NCI-H748 (cell line): Measurements from ENCODE around the gene CTAGE9.
"Not testable (repeated sequence)": the region's sequence is repeated elsewhere in the genome, so short reads cannot be mapped to it uniquely, and the experiment has no call there.

ENCODE experiments used
- DNase-seq: peaks from one replicate; lab custom pipeline; 2025; ENCODE audit not compliant: unreplicated experiment; lab: John Stamatoyannopoulos, UW

CTAGE9 gene

DNA sequence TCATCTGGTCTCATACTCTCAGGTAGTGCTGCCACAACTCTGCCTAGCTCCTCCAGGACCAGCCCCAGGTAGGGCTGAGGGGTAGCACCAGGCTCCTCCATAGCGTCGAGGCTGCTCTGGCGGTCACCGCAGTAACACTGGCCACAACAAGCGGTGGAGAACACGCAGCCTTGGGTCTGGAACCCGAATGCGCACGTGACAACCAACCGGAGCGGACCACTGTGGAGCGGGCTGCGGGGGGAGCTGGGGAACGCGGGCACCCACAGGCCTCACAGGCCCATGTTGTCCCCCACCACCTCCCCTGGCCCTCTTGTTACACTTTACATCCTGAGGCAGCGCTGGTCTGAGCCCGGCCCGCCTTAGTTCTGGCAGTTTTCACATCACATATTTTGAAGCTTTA lies at the start of gene CTAGE9:
CTAGE9 (minus strand) TSS at position 101 of the 400 bp plus-strand sequence; CDS start at position 101, 0 bp downstream.
- not testable (repeated sequence) for DNase-seq

DNA sequence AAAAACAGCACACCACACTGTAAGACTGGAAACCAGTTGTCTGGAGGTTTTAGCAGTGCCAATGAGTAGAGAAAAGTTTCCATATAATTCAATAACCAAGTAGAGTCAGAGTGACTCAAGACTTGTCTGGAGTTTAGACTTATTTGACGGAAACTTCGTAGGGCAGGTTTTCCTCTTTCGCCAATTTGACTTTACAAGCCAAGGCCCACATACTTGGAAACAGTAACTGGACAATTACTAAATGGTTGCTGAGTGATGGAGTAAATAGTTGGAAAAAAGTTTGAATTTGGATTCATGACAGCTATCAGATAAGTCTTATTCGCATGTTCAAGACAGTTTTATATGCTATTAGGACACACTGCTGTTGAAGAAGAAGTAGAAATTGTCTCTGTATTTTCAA lies 48.1 kb upstream of the CTAGE9 start:
- DNase-seq = no peak

- no peak for DNase-seq
Observed at GRCh38 chr6:131756039-131756438, 45.2 kb upstream of the CTAGE9 start.

DNA sequence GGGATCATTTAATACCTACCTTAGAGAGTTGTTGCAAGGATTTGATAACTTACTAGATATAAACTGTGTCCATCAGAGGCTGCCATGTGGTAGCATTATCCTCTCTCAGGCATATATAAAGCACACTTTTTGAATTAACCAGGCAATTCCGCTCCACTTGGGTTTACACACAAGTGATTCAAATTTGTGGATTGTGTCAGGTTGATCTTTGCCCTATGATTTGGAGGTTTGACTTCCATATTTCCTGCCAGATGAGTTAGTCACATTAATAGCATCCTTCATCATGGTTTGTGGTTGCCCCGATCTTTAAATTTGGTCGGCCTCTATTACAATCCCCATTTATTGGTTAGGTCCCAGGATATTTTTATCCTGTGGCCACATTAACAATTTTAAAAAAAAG lies 44.8 kb upstream of the CTAGE9 start:
- no peak for DNase-seq

DNA sequence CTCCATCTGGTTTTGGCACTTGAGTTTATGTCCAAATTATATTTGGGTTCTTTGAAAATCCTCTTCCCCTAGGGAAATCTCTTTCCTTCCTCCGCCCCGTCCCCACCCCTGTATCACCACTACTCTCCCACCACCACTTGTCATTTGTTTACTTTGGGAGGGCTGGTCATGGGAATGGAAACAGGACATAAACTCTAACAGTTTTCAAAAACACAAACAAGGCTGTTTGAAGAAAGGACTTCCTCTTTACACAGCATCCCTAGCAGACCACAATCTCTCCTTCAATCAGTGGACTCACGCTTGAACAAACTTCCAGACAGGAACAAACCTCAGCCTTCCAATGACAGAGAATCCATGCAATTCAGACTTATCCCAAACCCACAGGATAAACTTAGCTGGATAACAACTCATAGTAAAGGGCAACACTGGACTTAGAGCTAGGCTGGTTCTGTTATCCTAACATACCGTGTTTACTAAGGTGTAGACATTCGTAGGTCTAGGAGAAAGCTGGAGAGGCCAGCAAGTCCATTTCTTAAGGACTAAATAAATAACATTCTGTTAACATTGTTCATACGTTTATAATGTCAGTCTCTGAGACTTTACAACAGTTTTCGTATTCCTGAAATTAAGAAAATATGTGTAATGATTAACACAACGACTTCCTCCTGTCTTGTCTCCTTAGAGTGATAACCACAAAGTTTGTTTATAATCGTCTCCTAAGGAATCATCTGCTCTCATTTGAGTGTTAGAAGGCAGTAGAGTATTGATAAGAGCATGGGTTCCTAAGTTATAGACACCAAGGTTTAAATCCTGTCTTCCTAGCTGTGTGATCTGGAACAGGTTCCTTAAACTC lies 44.1 kb upstream of the CTAGE9 start:
- no peak for DNase-seq

GRCh38 chr6:131754088-131754487 lies 43.3 kb upstream of the CTAGE9 start:
- no peak for DNase-seq

GRCh38 chr6:131751012-131751715 lies 40.3 kb upstream of the CTAGE9 start:
- not testable (repeated sequence) for DNase-seq

GRCh38 chr6:131749023-131749422 lies 38.2 kb upstream of the CTAGE9 start:
- DNase-seq = no peak

DNA sequence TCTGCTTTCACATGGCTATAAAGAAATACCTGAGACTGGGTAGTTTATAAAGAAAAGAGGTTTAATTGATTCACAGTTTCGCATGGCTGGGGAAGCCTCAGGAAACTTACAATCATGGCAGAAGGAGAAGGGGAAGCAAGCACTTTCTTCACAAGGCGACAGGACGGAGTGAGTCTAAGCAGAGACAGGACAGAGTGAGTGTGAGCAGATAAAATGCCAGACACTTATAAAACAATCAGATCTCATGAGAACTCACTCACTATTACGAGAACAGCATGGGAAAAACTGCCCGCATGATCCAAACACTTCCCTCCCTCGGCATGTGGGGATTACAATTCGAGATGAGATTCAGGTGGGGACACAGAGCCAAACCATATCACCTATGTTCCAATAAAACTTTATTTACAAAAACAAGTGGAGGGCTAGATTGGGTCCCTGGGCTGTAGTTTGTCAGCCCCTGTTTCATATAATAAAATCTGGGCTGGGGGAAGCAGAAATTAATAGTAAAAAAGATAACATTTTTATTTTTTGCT lies 37.1 kb upstream of the CTAGE9 start:
- no peak for DNase-seq

- DNase-seq = no peak
Observed at GRCh38 chr6:131745476-131745875, 34.7 kb upstream of the CTAGE9 start.

GRCh38 chr6:131744432-131745287 lies 33.8 kb upstream of the CTAGE9 start:
- DNase-seq = peak; percentile 41

DNA sequence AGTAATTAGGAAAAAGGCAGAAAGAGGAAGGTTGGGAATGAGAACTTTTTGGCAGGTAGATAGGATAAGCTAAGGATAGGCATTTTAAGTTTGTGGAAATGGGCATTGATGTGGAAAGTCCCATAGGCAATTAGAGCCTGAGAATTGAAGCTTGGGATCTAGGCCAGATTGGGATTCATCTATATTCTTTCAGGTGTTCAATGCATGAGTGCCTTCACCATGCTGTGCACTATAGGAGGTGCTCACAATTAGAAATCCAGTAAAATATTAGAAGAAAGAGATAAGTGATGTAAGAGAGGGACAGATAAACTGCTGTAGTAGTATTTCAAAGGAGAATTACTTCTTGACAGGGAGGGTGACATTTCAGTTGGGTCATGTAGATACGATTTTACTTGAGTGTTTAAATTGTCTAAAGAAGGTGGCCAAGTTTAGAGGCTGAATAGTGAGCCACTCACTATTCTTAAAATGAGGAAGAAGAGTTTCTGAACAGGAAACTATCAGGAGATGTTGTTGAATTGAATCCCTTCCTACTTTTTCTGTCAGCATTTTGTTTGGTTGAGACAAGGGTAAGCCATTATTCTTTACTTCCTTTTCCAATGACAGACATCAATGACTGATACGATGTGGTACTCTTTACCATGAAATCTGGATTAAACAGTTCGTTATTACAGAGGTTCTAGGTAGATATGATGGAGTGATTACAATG lies 31.0 kb upstream of the CTAGE9 start:
- DNase-seq = no peak

- DNase-seq = no peak
Observed at GRCh38 chr6:131740161-131740560, 29.3 kb upstream of the CTAGE9 start.

GRCh38 chr6:131739136-131739535 lies 28.3 kb upstream of the CTAGE9 start:
- DNase-seq = no peak

GRCh38 chr6:131736811-131737210 lies 26.0 kb upstream of the CTAGE9 start:
- DNase-seq = no peak

DNA sequence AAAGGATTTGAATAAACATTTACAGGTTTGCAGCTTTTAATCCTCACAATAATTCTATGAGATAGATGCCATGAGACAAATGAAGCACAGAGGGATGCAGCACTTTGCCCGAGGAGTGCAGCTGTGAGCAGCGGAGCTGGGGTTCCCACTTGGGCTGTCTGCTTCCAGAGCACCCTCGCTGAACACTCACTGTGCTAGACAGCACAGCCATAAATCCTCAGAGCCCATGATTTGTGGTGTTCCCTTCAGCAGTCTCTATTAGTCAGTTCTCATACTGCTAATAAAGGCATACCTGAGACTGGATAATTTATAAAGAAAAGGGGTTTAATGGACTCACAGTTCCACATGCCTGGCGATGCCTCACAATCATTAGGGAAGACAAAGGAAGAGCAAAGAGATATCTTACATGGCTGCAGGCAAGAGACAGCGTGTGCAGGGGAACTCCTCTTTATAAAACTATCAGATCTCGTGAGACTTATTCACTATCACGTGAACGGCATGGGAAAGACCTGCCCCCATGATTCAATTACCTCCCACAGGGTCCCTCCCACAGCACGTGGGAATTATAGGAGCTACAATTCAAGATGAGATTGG lies 25.3 kb upstream of the CTAGE9 start:
- DNase-seq = no peak

DNA sequence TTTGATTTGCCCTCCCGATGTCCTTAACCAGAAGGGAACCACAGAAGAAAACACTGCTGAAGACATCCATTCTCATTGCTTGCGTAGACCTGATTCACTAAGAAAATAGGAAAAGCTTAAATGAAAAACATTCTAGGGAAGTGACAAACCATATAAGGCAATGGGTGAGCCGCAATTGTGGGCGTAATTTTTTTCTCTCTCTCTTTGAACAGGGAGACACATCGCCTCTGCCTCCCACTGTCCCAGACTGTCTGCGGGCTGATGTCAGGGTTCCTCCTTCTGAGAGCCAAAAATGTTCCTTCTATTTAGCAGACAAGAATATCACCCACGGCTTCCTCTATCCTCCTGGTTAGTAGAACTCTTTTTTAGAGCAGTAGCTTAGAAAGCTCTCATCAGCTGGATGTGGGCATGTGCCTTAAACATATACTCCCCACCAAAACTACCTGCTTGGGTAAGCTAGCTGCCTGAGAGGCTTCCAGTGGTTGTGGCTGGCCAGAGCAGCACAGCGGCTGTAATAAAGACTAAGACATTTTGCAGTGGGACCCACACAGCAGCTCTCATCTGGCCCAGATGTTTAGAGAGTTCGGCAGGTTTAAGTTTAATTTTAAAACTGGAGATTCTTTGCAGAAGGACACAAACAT lies 22.7 kb upstream of the CTAGE9 start:
- no peak for DNase-seq

DNA sequence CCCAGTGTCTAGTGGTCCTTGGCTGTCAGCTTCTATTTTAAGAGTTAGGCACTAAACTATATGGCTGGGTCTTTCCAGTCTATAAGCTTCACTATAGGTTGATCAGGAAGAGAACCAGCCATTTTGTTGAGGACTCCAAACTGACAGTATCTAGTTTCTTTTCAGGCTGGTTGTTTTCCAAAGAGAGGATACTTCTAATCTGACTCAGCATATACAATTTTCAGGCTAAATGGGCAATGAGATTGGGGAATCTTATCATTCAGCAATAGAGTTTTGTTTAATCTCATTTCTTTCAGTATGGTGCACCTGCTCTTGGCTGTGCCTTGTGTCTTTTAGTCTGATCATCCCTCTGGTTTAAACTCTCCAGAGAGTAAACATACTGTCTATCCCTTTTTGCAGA lies 20.4 kb upstream of the CTAGE9 start:
- no peak for DNase-seq

DNA sequence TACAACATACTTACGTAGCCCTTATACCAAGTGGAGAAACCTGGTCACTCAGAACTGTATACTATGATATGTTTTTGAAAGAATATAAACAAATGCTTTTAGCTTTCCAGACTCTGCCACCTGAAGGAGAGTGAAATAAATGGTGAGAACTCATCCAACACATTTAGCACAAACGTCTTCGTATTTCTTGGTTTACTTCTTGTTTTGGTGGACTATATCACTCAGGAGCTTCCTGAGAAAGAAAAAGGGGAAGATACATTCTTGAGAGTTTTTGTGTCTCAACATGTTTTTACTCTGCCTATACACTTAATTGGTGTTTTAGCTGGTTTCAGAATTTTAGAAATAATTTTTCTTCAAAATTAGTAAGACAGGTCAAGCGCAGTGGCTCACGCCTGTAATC lies 19.4 kb upstream of the CTAGE9 start:
- DNase-seq = no peak

- no peak for DNase-seq
Observed at GRCh38 chr6:131729550-131729949, 18.7 kb upstream of the CTAGE9 start.
